Medulla oblongata (tissue), 1 donor: Measurements from ENCODE around the gene UBE3C.
A peak's percentile ranks its signal among the peaks of the same experiment; 100 is the strongest.

ENCODE experiments used
- DNase-seq: peaks from one replicate; pipeline ENCODE4 v3.0.0-alpha.2; 2015; ENCODE audit errors: extremely low spot score

The UBE3C gene

DNA sequence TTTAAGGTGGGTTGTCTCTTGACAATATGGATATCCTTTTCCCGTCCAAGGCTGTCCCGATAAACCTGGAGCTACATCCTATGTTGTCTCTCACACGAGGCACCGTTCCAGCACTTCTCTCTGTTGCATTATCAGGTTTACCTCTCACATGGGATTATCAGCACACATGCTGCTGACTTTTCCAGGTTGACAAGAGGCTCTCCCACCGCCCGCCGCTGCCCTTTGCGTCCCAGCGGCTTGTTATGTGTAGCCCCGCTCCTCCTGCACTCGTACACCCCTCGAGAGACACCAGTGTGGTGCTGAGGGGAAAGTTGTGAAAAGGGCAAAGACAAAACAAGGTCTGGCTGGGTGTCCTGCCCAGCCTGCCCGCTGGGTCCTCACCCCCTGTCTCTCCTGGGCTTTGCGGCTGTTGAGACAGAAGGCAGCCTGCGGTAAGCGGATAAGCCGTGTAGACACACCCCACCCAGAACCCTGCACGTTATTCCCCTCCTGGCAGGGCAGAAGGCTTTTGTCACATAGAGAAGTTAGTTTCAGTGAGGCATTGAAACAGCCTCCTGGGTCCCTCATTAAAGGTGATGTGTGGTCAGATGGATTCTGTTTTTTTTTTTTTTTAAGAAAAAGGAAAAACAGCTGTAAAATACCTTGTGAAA lies 38.7 kb downstream of the UBE3C start:
- DNase-seq = no peak

- no peak for DNase-seq
These were observed 39.3 kb downstream of the UBE3C start for GRCh38 chr7:157177983-157178381.

DNA sequence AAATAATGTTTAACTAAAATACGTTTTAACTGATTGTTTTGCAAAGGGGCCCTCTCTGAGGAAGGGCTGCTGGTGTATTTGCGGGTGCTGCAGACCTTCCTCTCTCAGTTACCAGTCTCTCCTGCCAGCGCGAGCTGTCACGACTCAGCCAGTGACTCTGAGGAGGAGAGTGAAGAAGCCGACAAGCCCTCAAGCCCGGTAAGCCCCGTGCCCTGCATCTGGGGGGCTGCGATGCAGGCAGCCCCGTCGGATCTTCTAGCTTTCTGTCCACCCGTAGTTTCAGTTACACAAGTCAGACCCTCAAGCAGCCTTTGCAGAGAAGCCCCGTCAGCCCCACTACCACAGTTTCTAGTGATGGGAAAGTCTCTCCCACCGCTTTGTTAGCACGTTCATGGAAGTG lies 45.1 kb downstream of the UBE3C start:
- no peak for DNase-seq

- DNase-seq = no peak
These were observed 49.5 kb downstream of the UBE3C start for GRCh38 chr7:157188091-157188665.

- no peak for DNase-seq
These were observed 50.7 kb downstream of the UBE3C start for GRCh38 chr7:157189405-157189804.

GRCh38 chr7:157192861-157193260 lies 54.1 kb downstream of the UBE3C start:
- no peak for DNase-seq

GRCh38 chr7:157193274-157193673 lies 54.5 kb downstream of the UBE3C start:
- DNase-seq = no peak

DNA sequence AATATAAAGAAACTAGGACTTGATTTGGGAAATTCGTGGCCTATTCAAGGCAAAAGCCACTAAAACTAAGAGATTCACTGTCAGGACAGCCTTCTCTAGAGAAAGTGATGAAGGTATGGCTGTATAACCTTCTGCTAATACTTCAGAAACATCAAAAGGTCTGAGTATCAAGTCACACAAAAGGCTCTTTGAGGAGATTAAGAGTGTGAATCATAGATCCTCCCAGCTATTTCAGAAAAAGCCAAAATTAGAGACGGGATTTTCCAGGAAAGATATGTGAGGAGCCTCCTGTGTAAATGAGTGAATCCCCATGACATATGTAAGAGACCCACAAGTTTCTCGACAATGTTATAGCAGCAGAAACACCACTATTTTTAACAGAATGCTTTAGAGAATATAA lies 56.2 kb downstream of the UBE3C start:
- DNase-seq = no peak

- DNase-seq = no peak
These were observed 57.1 kb downstream of the UBE3C start for GRCh38 chr7:157195868-157196267.

DNA sequence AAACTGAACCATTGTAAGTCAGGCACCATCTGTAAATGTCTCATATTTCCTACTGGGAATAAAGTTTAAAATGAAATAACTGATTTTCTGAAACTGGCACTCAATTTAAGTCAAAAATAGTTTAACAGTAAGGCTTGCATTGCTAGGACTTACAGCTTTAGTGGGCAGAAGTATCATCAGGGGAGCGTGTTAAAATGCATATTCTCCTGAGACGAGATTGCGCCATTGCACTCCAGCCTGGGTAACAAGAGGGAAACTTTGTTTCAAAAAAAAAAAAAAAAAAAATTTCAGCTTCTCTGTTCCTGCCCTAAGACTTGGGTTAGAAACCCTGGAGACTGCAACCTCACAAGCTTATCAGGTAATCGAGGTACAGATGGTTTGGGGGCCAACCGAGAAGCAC lies 65.4 kb downstream of the UBE3C start:
- DNase-seq = no peak

GRCh38 chr7:157205438-157205837 lies 66.7 kb downstream of the UBE3C start:
- DNase-seq = peak; percentile 27

GRCh38 chr7:157208571-157209413 lies 70.1 kb downstream of the UBE3C start:
- DNase-seq = no peak

DNA sequence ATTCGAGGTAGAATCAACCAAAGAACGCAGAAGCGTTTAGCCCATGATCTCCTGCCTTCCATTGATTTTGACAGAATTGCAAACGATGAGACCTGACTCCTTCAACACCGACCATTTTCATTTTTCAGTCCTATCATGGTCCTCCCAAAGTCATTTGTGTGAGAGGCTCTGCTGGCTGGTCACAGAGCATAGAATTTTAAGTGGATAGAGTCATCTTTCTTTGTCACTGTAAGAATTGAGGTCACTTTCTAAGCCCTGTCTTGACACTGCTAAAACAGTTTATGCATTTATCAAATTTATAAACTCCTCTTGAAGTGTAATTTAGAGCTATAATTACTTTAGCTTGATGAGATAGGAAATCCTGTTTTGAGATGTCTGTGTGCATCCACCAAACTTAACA lies 72.0 kb downstream of the UBE3C start:
- DNase-seq = no peak

DNA sequence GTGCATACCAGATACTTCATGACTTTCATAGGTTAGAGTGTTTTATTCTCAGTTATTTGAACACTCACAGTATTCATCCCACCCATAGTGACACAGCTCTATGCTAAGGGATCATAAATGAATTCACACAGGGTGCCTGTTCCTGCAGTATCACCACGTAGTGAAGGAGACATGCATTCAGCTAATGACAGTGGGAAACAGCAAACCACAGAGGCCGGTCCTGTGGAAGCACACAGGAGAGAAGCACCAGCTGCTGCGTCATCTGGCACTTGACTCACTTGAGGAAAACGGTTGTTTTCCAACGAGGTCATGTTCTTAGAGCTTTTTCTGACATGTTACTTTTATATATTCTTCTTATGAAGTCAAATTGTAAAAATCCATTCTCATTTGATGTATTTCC lies 73.0 kb downstream of the UBE3C start:
- DNase-seq = peak; percentile 48

GRCh38 chr7:157219154-157219553 lies 80.4 kb downstream of the UBE3C start:
- no peak for DNase-seq

DNA sequence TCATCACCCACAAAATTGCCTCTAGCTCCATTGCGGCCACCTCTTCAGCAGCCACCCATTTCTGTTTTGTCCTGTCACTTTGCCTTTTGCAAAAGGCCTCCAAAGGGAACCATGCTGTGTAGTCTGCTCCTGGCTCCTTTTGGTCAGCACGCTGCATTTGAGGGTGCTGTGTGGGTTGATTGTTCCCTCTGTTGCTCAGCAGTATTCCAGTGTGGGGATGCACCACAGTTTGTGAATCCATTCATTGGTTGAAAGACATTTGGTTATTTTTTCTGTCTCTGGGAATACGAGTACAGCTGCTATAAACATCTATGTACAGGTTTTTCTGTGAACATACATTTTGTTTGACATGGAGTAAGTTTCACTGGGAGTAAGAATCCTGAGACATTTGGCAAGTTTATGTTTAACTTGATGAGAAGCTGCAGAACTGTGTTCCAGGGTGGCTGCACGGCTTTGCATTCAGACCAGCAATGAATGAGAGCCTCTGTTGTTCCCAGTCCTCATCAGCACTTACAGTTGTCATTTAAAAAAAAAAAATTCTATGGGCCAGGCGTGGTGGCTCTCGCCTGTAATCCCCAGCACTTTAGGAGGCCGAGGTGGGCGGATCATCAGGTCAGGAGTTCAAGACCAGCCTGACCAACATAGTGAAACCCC lies 82.3 kb downstream of the UBE3C start:
- peak; percentile 55 for DNase-seq

GRCh38 chr7:157222687-157223086 lies 84.0 kb downstream of the UBE3C start:
- DNase-seq = no peak

GRCh38 chr7:157224627-157225026 lies 85.9 kb downstream of the UBE3C start:
- peak; percentile 30 for DNase-seq

GRCh38 chr7:157228864-157229422 lies 90.2 kb downstream of the UBE3C start:
- peak; percentile 14 for DNase-seq

DNA sequence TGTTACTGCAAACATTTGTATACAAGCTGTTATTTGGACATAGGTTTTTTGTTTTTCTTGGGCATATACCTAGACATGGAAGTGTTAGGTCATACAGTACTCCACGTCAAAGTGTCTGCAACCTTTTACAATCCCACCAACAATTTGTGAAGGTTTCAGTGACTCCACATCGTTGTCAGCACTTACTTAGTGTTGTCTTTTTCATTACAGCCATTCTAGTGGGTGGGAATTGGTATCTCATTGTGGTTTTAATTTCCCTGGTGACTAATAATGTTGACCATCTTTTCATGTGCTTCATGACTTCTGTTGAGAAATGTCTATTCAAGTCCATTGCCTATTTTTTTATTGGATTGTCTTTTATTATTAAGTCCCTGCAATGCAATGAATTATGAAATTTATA lies 95.0 kb downstream of the UBE3C start:
- DNase-seq = no peak

DNA sequence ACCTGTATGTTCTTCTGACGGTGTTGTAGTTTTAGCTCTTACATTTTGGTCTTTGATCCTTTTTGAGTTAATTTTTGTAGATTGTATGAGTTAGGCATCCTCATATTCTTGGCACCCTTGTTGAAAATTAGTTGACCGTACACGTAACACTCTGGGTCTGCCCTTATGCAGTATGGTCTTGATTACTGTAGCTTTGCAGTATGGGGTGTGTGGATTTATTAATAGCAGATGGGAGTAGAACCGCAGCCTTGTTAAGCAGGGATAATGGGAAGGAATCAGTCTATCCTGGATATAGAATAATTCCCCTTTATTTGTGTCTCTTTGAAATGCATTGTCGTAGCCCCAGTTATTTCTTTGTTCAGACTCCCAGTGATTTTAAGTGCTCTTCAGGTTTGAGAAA lies 95.5 kb downstream of the UBE3C start:
- DNase-seq = no peak
